Chondrocyte (in vitro differentiated cells): ENCODE measurements around the gene CCDC106. TPM values are rescaled to one million over a fixed set of nuclear protein-coding genes. Genes with fewer than 3 reads are reported as not detected.

Experiments
- DNase-seq: peaks from one replicate; pipeline ENCODE4 v3.0.0; 2021; ENCODE audit warnings: mixed read lengths, low spot score
- H3K27ac Mint-ChIP-seq: one replicate; pipeline ENCODE4 v1.8.0; 2021; ENCODE audit warnings: mild to moderate bottlenecking, moderate library complexity, mixed read lengths; ENCODE audit not compliant: unreplicated experiment
- H3K27me3 Mint-ChIP-seq: 2 replicates; pipeline ENCODE4 v1.8.0; 2021; ENCODE audit warnings: low read depth, mixed read lengths
- H3K36me3 Mint-ChIP-seq: 2 replicates; pipeline ENCODE4 v1.8.0; 2021; ENCODE audit warnings: low read depth, mixed read lengths
- H3K4me1 Mint-ChIP-seq: 2 replicates; pipeline ENCODE4 v1.8.0; 2021; ENCODE audit warnings: low read depth, mild to moderate bottlenecking, mixed read lengths
- H3K4me3 Mint-ChIP-seq: one replicate; pipeline ENCODE4 v1.8.0; 2021; ENCODE audit warnings: mild to moderate bottlenecking, moderate library complexity, mixed read lengths; ENCODE audit not compliant: unreplicated experiment
- H3K9me3 Mint-ChIP-seq: 2 replicates; pipeline ENCODE4 v1.8.0; 2021; ENCODE audit warnings: low read depth, mixed read lengths
- CTCF ChIP-seq: fragments of 200-600 bp; sonication (generic); IDR thresholded peaks from 2 replicates; pipeline ENCODE4 v1.5.0; 2021; ENCODE audit warnings: antibody characterized with exemption, mild to moderate bottlenecking, moderate library complexity
- long read RNA-seq: library from polyadenylated mRNA; stranded (forward); transcript quantifications from one replicate; pipeline ENCODE4 v2.0.0, GENCODE V29; 2021
- total RNA-seq: library from RNA; stranded (reverse); gene quantifications from 3 replicates; pipeline ENCODE4 v1.2.1, GENCODE V29; 2021

CCDC106 gene
- total RNA-seq: 20.9 to 26.5 TPM (median 23.5 TPM) in 3 replicates
- long read RNA-seq, transcript CCDC106-207 (6 exons, 1,592 nt): minor isoform, 5 of 45 reads
- long read RNA-seq, transcript CCDC106-201 (6 exons, 1,546 nt): minor isoform, 13 of 45 reads
- long read RNA-seq, transcript CCDC106-202 (5 exons, 2,162 nt): major isoform, 19 of 45 reads
- long read RNA-seq, partial matches to known transcripts: 3 of 45 reads
- long read RNA-seq, other reads (novel, unspliced or antisense): 2 of 45 reads

GRCh38 chr19:55647732-55648584, at the start of gene CCDC106:
Gene CCDC106 (plus strand): TSS chr19:55648212. CDS start chr19:55649047, 835 bp downstream.
- no peak for TF ChIP-seq CTCF
- H3K36me3 Mint-ChIP-seq: peaks cover 8% of the 10 kb centered on the region
- H3K27ac Mint-ChIP-seq: peak within 1 kb of the TSS; percentile 79
- peak; percentile 93 for DNase-seq
- H3K27me3 Mint-ChIP-seq: no peaks in the 10 kb centered on the region
- H3K9me3 Mint-ChIP-seq: no peaks in the 10 kb centered on the region
- peaks cover 55% of the 10 kb centered on the region for H3K4me1 Mint-ChIP-seq
- peak within 1 kb of the TSS; percentile 82 for H3K4me3 Mint-ChIP-seq

- H3K27ac Mint-ChIP-seq: peak overlapping the region; percentile 99
- peaks cover 22% of the 10 kb centered on the region for H3K36me3 Mint-ChIP-seq
- no peaks in the 10 kb centered on the region for H3K9me3 Mint-ChIP-seq
- peak overlapping the region; percentile 88 for H3K4me3 Mint-ChIP-seq
- DNase-seq: peak; percentile 98
- peaks cover 25% of the 10 kb centered on the region for H3K4me1 Mint-ChIP-seq
- no peaks in the 10 kb centered on the region for H3K27me3 Mint-ChIP-seq
- no peak for TF ChIP-seq CTCF
These were observed 49.1 kb upstream of the CCDC106 start for GRCh38 chr19:55598719-55599467.

GRCh38 chr19:55599468-55599841, 48.6 kb upstream of the CCDC106 start, which contains the start of gene FIZ1:
Gene FIZ1 (minus strand): TSS chr19:55599517. CDS start chr19:55597865, 1,652 bp downstream.
- DNase-seq: peak; percentile 98
- Mint-ChIP-seq H3K27me3 (no peaks in the 10 kb centered on the region), H3K9me3 (no peaks in the 10 kb centered on the region), H3K4me1 (peaks cover 26% of the 10 kb centered on the region), H3K4me3 (peak within 1 kb of the TSS; percentile 88), H3K27ac (peak within 1 kb of the TSS; percentile 99), H3K36me3 (peaks cover 22% of the 10 kb centered on the region)
- TF ChIP-seq CTCF: no peak

- peaks cover 31% of the 10 kb centered on the region for H3K4me1 Mint-ChIP-seq
- peak within 1 kb of the TSS; percentile 88 for H3K4me3 Mint-ChIP-seq
- peak within 1 kb of the TSS; percentile 99 for H3K27ac Mint-ChIP-seq
- DNase-seq: no peak
- H3K9me3 Mint-ChIP-seq: no peaks in the 10 kb centered on the region
- no peaks in the 10 kb centered on the region for H3K27me3 Mint-ChIP-seq
- H3K36me3 Mint-ChIP-seq: peaks cover 17% of the 10 kb centered on the region
- no peak for TF ChIP-seq CTCF
These were observed 48.0 kb upstream of the CCDC106 start, which contains the start of gene ZNF524 for GRCh38 chr19:55599842-55600661. Gene ZNF524 (plus strand): TSS chr19:55600288. CDS start chr19:55602113, 1,825 bp downstream.
